Measurements from ENCODE around the gene MXD3.

DNA sequence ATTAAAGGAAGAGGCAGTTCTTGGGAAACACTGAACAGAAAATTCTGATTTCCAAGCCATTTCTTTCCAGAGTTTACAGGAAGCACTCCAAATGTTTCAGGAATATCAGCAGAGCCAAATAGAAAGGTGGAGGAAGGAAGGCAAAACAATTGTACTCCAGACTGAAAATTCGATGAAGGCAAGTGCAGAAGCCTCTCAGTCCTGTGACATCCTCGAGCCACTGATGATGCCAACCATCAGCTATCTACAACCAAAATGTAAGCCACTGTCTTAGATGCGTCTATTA is 37.6 kb upstream of the MXD3 start:
- TF ChIP-seq, protein P1, sequence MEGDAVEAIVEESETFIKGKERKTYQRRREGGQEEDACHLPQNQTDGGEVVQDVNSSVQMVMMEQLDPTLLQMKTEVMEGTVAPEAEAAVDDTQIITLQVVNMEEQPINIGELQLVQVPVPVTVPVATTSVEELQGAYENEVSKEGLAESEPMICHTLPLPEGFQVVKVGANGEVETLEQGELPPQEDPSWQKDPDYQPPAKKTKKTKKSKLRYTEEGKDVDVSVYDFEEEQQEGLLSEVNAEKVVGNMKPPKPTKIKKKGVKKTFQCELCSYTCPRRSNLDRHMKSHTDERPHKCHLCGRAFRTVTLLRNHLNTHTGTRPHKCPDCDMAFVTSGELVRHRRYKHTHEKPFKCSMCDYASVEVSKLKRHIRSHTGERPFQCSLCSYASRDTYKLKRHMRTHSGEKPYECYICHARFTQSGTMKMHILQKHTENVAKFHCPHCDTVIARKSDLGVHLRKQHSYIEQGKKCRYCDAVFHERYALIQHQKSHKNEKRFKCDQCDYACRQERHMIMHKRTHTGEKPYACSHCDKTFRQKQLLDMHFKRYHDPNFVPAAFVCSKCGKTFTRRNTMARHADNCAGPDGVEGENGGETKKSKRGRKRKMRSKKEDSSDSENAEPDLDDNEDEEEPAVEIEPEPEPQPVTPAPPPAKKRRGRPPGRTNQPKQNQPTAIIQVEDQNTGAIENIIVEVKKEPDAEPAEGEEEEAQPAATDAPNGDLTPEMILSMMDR (IDR thresholded peaks at IDR 0.05), result no peak
- no peak for TF ChIP-seq ZFX (IDR thresholded peaks at IDR 0.05; ENCODE audit: borderline replicate concordance)

All from 22Rv1 (cell line).